Hematopoietic multipotent progenitor cell (in vitro differentiated cells): Measurements from ENCODE around the gene NR2E3. TPM values are rescaled to one million over a fixed set of nuclear protein-coding genes. Genes with fewer than 3 reads are reported as not detected.
A peak's percentile ranks its signal among the peaks of the same experiment; 100 is the strongest.

Source experiments
- DNase-seq, 3 donors: peaks; one replicate each; pipeline ENCODE4 v3.0.0-alpha.2; 2011 to 2015; ENCODE audit warnings: low read depth in 2 of 3, low spot score in 2 of 3
- total RNA-seq: library from RNA; depleted of rRNA; stranded (reverse); fragments of >200 nt; gene quantifications from one replicate; pipeline ENCODE4 v1.2.3, GENCODE V29; 2012

NR2E3 gene
- total RNA-seq, 1 donor, result not detected

GRCh38 chr15:71790081-71790480 lies 20.3 kb upstream of the NR2E3 start:
- no peak for DNase-seq

GRCh38 chr15:71791975-71792374 lies 18.4 kb upstream of the NR2E3 start:
- no peak for DNase-seq

DNA sequence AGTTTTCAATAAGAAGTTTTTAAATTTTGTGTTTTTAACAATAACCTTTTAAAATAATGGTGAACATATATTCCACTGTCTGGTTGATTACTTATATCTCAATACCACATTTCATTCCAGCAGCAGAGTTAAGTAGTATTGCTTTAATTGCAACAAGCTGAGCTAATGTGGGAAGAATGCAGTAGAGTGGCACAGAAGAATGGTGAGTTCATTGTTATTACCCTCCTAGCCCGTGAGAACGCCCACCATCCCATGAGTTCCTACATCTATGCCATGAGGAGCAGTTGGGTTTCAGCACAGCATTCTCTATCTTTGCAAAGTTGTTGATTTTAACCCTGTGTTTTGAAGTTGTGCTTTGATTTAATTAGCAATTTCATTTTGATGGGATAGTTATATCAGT lies 17.8 kb upstream of the NR2E3 start:
- DNase-seq, result no peak

- DNase-seq, result no peak
These were observed 11.7 kb upstream of the NR2E3 start for GRCh38 chr15:71798641-71799040.

GRCh38 chr15:71800190-71800589 lies 10.2 kb upstream of the NR2E3 start:
- no peak for DNase-seq

- peak in 2 of 3 donors; percentile 39 to 77 for DNase-seq
These were observed 9.3 kb upstream of the NR2E3 start for GRCh38 chr15:71800835-71801745.

DNA sequence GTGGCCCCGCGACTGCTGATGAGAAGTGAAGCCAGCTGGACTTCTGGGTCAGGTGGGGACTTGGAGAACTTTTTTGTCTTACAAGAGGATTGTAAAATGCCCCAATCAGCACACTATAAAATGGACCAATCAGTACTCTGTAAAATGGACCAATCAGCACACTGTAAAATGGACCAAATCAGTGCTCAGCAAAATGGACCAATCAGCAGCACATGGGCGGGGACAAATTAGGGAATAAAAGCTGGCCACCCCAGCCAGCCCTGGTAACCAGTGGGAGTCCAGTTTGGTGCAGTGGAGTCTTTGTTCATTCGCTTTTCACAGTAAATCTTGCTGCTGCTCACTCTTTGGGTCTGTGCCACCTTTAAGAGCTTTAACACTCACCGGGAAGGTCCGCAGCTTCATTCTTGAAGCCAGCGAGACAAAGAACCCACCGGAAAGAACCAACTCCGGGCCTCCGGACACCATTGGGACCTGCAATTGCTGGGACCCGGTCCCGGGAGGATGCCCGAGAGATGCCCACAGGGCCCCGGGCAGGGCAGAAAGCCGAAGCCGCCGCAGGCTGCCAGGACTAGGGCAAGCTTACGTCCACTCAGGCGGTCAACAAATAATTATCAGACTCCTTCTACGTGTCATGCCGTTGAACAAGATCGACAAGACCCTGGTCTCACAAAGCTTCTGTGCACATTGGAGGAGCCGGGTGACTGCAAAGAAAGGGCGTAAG lies 8.3 kb upstream of the NR2E3 start:
- no peak for DNase-seq

DNA sequence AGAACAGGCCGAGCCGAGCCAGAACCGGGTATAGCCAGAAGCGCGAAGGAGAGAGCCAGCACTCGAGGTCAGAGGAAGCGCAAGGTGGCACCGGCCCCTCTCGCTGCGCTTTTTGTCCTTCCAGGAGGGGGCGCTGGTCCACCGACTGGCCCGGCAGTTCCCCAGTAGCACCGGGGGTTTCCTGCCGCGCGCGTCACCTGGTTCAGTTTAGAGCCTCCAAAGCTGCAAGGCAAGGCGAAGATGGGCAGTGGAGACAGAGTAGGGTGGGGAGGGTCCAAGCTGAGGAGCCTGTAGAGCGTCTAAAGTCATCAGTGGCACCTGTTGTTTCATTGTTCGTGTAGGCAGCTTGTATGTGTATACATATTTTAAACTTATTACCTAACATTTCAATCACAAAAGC lies 7.6 kb upstream of the NR2E3 start:
- DNase-seq, result peak in 2 of 3 donors; percentile 36 to 56

DNA sequence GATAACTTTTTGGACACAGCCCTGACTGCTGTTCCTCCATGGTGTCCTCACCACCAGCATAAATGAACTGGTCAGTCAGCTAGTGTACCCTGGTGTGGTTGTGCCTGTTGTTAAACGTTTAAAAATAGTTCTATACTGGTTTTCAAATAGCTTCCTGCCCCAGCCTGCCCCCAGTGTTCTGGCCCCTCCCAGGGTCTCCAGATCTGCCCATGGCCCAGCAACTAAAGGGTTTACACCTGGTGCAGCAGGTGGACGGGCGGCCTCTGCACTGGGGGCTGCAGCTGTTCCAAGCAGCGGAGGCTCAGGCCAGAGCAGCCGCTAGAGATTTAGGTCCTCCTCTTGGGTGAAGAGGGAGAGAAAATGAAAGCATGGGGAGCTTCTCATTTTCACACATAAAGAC lies 6.1 kb upstream of the NR2E3 start:
- DNase-seq, result no peak

DNA sequence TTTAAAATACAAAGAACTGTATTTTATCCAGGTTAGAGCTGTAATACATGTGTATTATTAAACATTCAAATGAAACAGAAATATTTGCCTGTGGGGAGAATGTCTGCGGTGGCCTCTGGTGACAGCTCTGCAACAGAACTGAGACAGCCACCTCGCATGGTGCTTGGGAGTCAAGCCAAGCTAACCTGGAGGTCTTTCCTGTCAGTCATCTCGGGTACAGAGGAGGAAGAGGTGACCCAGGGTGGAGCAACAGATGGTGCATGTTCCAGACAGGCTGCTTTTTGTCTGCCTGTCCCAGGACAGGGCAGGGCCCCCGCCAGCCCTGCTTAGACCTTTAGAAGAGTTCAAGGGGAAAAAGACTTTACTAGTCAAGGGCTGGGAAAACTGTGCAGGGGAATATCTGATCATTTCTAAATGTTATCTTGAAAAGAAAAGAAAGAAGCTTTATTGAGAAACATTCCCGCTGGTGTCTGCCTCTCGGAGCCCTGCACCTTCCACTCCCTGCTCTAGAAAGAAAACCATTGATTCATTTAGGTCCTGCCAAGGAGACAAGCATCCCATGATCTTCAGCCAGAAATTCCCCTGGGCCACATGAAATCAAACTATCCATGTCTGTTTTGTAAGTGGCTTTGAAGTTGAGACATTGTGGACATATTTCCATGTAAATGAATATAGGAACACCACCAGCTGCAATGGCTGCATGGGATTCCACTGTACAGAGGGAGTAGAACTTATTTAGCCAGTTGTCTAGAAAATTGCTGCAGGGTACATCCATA lies 5.5 kb upstream of the NR2E3 start:
- DNase-seq, result peak in 1 of 3 donors; percentile 21

GRCh38 chr15:71806452-71806931 lies 3.9 kb upstream of the NR2E3 start:
- no peak for DNase-seq

GRCh38 chr15:71807125-71807629 lies 3.2 kb upstream of the NR2E3 start:
- no peak for DNase-seq

- no peak for DNase-seq
These were observed 2.7 kb upstream of the NR2E3 start for GRCh38 chr15:71807691-71808091.

- no peak for DNase-seq
These were observed 1.9 kb upstream of the NR2E3 start for GRCh38 chr15:71808311-71809020.

- no peak for DNase-seq
These were observed 1.0 kb upstream of the NR2E3 start for GRCh38 chr15:71809346-71809745.

DNA sequence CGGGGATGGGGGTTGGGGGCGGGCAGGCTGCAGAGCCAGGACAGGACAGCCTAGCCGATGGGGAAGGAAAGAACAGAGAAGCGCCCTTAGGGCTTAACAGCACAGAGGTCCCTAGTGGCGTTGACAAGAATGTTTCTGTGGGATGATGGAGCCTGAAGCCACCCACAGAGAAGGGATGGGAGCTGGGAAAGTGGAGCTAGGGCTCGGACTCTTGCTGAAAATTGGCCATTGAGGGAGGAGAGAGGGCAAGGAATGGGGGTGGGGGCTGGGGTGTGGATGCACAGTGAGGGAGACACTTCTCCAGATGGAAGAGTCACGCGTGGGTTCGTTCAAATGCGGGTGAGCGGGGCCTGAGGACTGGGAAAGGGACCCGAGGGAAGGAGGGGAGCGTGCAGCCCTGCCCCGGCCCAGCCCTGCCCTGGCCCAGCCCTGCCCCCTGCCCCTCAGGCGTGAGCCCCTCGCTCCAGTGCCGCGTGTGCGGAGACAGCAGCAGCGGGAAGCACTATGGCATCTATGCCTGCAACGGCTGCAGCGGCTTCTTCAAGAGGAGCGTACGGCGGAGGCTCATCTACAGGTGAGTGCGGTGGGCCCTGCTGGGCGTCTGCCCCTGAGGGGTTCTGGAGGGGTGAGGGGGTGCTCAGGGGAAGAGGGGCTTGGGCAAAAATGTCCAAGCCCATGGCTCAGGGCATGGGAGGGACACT lies 832 bp downstream of the NR2E3 start:
- DNase-seq, result no peak

- DNase-seq, result no peak
These were observed 1.7 kb downstream of the NR2E3 start for GRCh38 chr15:71811752-71812735.

DNA sequence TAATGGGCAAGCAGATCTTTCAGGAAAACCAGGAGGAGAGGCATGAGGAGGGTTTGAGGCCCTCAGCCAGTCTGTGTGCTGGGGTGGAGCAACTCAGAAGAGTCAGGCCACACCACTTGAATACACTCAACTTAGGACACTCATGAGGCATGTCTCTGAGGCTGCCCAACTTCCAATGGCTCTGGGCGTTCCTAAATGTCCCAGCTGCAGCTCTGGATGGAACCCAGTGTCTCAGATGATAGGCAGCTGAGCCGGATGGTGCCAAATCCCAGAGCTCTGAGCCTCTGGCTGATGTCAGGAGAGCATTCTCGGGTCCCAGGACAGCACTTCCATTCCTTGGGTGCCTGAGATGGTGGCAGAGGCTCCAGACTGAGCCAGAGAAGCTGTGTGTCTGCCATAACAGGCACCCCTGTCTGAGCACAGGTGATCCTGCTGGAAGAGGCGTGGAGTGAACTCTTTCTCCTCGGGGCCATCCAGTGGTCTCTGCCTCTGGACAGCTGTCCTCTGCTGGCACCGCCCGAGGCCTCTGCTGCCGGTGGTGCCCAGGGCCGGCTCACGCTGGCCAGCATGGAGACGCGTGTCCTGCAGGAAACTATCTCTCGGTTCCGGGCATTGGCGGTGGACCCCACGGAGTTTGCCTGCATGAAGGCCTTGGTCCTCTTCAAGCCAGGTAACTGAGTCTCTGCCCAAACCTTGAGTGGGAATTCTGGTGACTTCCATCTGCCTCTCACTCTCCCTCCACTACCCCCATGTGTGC lies 2.8 kb downstream of the NR2E3 start:
- no peak for DNase-seq
